K562 (cell line): ENCODE measurements around the gene YES1. TPM values are rescaled to one million over a fixed set of nuclear protein-coding genes. Genes with fewer than 3 reads are reported as not detected.

Experiments
- CGGBP1 ChIP-seq: fragments of 250-450 bp; sonication (Bioruptor Pico); IDR thresholded peaks from 2 replicates; pipeline ENCODE4 v1.9.0; 2021; ENCODE audit warnings: mild to moderate bottlenecking
- CHCHD3 ChIP-seq: fragments of 250-450 bp; sonication (Bioruptor Pico); IDR thresholded peaks from 2 replicates; pipeline ENCODE4 v2.1.2; 2022; ENCODE audit warnings: mild to moderate bottlenecking
- CREB3L1 ChIP-seq: fragments of 450-650 bp; IDR thresholded peaks from 2 replicates; pipeline ENCODE4 v1.6.1; 2014; ENCODE audit warnings: low read depth, mild to moderate bottlenecking, moderate library complexity, borderline replicate concordance
- CTBP1 ChIP-seq: fragments of 450-650 bp; IDR thresholded peaks from 2 replicates; pipeline ENCODE4 v1.6.1; 2016; ENCODE audit warnings: borderline replicate concordance
- FOXK2 ChIP-seq, 2 experiments: fragments of 450-650 bp; IDR thresholded peaks in 1 of 2; conservative IDR thresholded peaks in 1 of 2; 2 replicates each; pipeline ENCODE4 v1.6.1; 2016; ENCODE audit warnings: low read depth in 2 of 2, mild to moderate bottlenecking in 1 of 2
- ILF3 ChIP-seq: fragments of 450-650 bp; IDR thresholded peaks from 2 replicates; pipeline ENCODE4 v1.6.1; 2018; ENCODE audit warnings: antibody characterized with exemption, mild to moderate bottlenecking, moderate library complexity, borderline replicate concordance
- JUND ChIP-seq, 2 experiments: IDR thresholded peaks; 2 replicates in 1 of 2; 3 replicates in 1 of 2; pipeline ENCODE4 v1.6.1; 2011; ENCODE audit warnings: borderline replicate concordance in 2 of 2, low read depth in 2 of 2, low read length in 2 of 2, improper control_type of control experiment in 1 of 2, missing biosample characterization in 1 of 2, missing genetic modification characterization in 1 of 2, missing genetic modification reagents in 1 of 2
- KAT7 ChIP-seq: sonication (generic); formaldehyde crosslinking; IDR thresholded peaks from 2 replicates; pipeline ENCODE4 v1.8.0; 2022; ENCODE audit warnings: missing genetic modification reagents, mild to moderate bottlenecking, borderline replicate concordance
- PHF8 ChIP-seq: fragments of 200-600 bp; sonication (generic); IDR thresholded peaks from 2 replicates; pipeline ENCODE4 v1.6.1; 2012; ENCODE audit warnings: mixed run types, mild to moderate bottlenecking, inconsistent platforms, low read length, moderate library complexity, borderline replicate concordance
- PHTF2 ChIP-seq: fragments of 250-450 bp; sonication (Bioruptor Pico); IDR thresholded peaks from 2 replicates; pipeline ENCODE4 v1.5.0; 2021; ENCODE audit warnings: mild to moderate bottlenecking
- POLR2G ChIP-seq: fragments of 200-400 bp; formaldehyde crosslinking; IDR thresholded peaks from 2 replicates; pipeline ENCODE4 v1.6.1; 2017; ENCODE audit warnings: low read depth, mild to moderate bottlenecking, antibody characterized with exemption, low read length, moderate library complexity
- RBM14 ChIP-seq: fragments of 200-400 bp; formaldehyde crosslinking; IDR thresholded peaks from 2 replicates; pipeline ENCODE4 v1.6.1; 2018; ENCODE audit warnings: low read depth, mild to moderate bottlenecking, low read length, moderate library complexity, borderline replicate concordance; ENCODE audit not compliant: insufficient read depth
- SAP30 ChIP-seq: fragments of 200-600 bp; sonication (generic); IDR thresholded peaks from 2 replicates; pipeline ENCODE4 v1.6.1; 2012; ENCODE audit warnings: borderline replicate concordance, low read depth, mild to moderate bottlenecking, moderate library complexity, low read length, control low read depth, inconsistent platforms; ENCODE audit not compliant: insufficient read depth, poor library complexity, severe bottlenecking
- SMAD4 ChIP-seq: fragments of 250-450 bp; sonication (Bioruptor Pico); conservative IDR thresholded peaks from 2 replicates; pipeline ENCODE4 v1.8.0; 2021; ENCODE audit warnings: inconsistent platforms, mild to moderate bottlenecking, moderate library complexity
- SRF ChIP-seq, 2 experiments: fragments of 250-450, 450-650 bp in 1 of 2; sonication (Bioruptor Pico) in 1 of 2; sonication (generic) in 1 of 2; formaldehyde crosslinking; IDR thresholded peaks; 2 replicates each; pipeline versions ENCODE4 v1.5.0 to v1.5.1; 2020 to 2022; ENCODE audit warnings: mild to moderate bottlenecking in 1 of 2, missing genetic modification reagents in 1 of 2
- TBP ChIP-seq: optimal IDR thresholded peaks from 2 replicates; pipeline ENCODE3; 2011; ENCODE audit warnings: low read depth, low read length, improper control_type of control experiment
- TGIF2 ChIP-seq: sonication (generic); formaldehyde crosslinking; IDR thresholded peaks from 2 replicates; pipeline ENCODE4 v1.8.1; 2022; ENCODE audit warnings: mild to moderate bottlenecking, missing genetic modification reagents, moderate library complexity
- THRA ChIP-seq: fragments of 450-650 bp; IDR thresholded peaks from 2 replicates; pipeline ENCODE4 v1.6.1; 2017; ENCODE audit warnings: mild to moderate bottlenecking, moderate library complexity
- TRIM25 ChIP-seq: fragments of 450-650 bp; IDR thresholded peaks from 2 replicates; pipeline ENCODE4 v1.7.0; 2016; ENCODE audit warnings: borderline replicate concordance
- TRIM28 ChIP-seq: fragments of 450-650 bp; IDR thresholded peaks from 2 replicates; pipeline ENCODE4 v1.6.1; 2017
- ZNF24 ChIP-seq: fragments of 450-650 bp; IDR thresholded peaks from 2 replicates; pipeline ENCODE4 v1.6.1; 2016
- ZNF274 ChIP-seq: IDR thresholded peaks from 2 replicates; pipeline ENCODE4 v1.6.1; 2011; ENCODE audit warnings: low read depth, mild to moderate bottlenecking, low read length, moderate library complexity, borderline replicate concordance
- polyA plus RNA-seq, 8 experiments: library from polyadenylated mRNA; depleted of rRNA in 4 of 8; stranded (reverse) in 5 of 8; unstranded in 3 of 8; fragments of >200 nt; fragmentation: Nextera tagmentation in 2 of 8; fragmentation: Illumina TruSeq in 1 of 8; extraction: Ambion mirVana in 2 of 8; extraction: Trizol in 1 of 8; gene quantifications; 2 replicates each; pipeline versions ENCODE4 v1.2.1 to v1.2.3, GENCODE V29; 2011 to 2014; ENCODE audit warnings: inconsistent platforms in 1 of 8, missing spikeins in 1 of 8
- total RNA-seq, 7 experiments: library from RNA; depleted of rRNA in 6 of 7; stranded (reverse); fragments of >200 nt in 6 of 7; fragmentation: Illumina TruSeq in 2 of 7; extraction: Trizol in 2 of 7; gene quantifications; 2 replicates each; pipeline versions ENCODE4 v1.2.1 to v1.2.3, GENCODE V29; 2011 to 2021; ENCODE audit warnings: low replicate concordance in 1 of 7

Gene YES1
- total and polyA plus RNA-seq, 9 of the 15 experiments (the other 6 are each of a cell fraction or from before 2014, with no cell fraction given), result 37.2 to 115 (median 77.7) TPM

- TF ChIP-seq THRA (no peak), KAT7 (CRISPR knock-in tag) (peak; percentile 87), SMAD4 (CRISPR knock-in tag) (peak; percentile 62; the same call in 1 of the 2 replicates), JUND (IDR thresholded peaks at IDR 0.05; ENCODE audit: borderline replicate concordance, low read depth, low read length) (peak; percentile 16; the same call in 1 of the 2 replicates), JUND (tag; IDR thresholded peaks at IDR 0.05; ENCODE audit: borderline replicate concordance, low read depth, low read length) (no peak), ZNF274 (no peak), CREB3L1 (0 out of 2 replicates have a peak, but pooled peaks have one; percentile 21), ZNF24 (peak; percentile 53; the same call in 1 of the 2 replicates), CTBP1 (0 out of 2 replicates have a peak, but pooled peaks have one; percentile 32), CGGBP1 (peak; percentile 16; the same call in 1 of the 2 replicates), CHCHD3 (CRISPR knock-in tag) (no peak), TRIM25 (no peak), FOXK2 (conservative IDR thresholded peaks at IDR 0.05 in 1 of 2, IDR thresholded peaks at IDR 0.05 in 1 of 2; ENCODE audit: low read depth in 2 of 2) (no peak), PHTF2 (CRISPR knock-in tag) (no peak), TRIM28 (0 out of 2 replicates have a peak, but pooled peaks have one; percentile 13), RBM14 (peak; percentile 79; the same call in 1 of the 2 replicates), ILF3 (no peak), SAP30 (peak; percentile 81), TGIF2 (CRISPR knock-in tag) (peak; percentile 80; the same call in 1 of the 2 replicates), PHF8 (peak; percentile 46; the same call in 1 of the 2 replicates), TBP (peak; percentile 75), POLR2G (peak; percentile 87; the same call in 1 of the 2 replicates), SRF (CRISPR knock-in tag; IDR thresholded peaks at IDR 0.05) (peak in 1 of 2 experiments; percentile 8; a peak in 1 of 4 replicates)
Measured at GRCh38 chr18:811892-812375, at the start of gene YES1 (continued).
